Smooth muscle cell (in vitro differentiated cells): Measurements from ENCODE around the gene CHKA. TPM values are rescaled to one million over a fixed set of nuclear protein-coding genes. Genes with fewer than 3 reads are reported as not detected.

Experiments
- DNase-seq: peaks from one replicate; lab custom pipeline; 2025; ENCODE audit not compliant: unreplicated experiment; lab: John Stamatoyannopoulos, UW
- H2AFZ ChIP-seq: fragments of 200-600 bp; sonication (generic); 2 replicates; pipeline ENCODE4 v1.6.0; 2016; ENCODE audit warnings: antibody characterized with exemption, low read depth, mild to moderate bottlenecking
- H3F3A ChIP-seq: fragments of 200-600 bp; sonication (generic); 2 replicates; pipeline ENCODE4 v1.6.0; 2017; ENCODE audit warnings: antibody characterized with exemption, low read depth
- H3K27ac ChIP-seq: fragments of 200-600 bp; sonication (generic); 2 replicates; pipeline ENCODE4 v1.5.1; 2016; ENCODE audit warnings: low read depth, mild to moderate bottlenecking
- H3K27me3 ChIP-seq: fragments of 200-600 bp; sonication (generic); 2 replicates; pipeline ENCODE4 v1.6.1; 2016; ENCODE audit warnings: low read depth, mild to moderate bottlenecking
- H3K36me3 ChIP-seq: fragments of 200-600 bp; sonication (generic); 2 replicates; pipeline ENCODE4 v1.5.1; 2016; ENCODE audit warnings: low read depth
- H3K4me1 ChIP-seq: fragments of 200-600 bp; sonication (generic); 2 replicates; pipeline ENCODE4 v1.5.1; 2016; ENCODE audit warnings: low read depth
- H3K4me2 ChIP-seq: fragments of 200-600 bp; sonication (generic); 2 replicates; pipeline ENCODE4 v1.6.0; 2016; ENCODE audit warnings: mild to moderate bottlenecking
- H3K4me3 ChIP-seq: fragments of 200-600 bp; sonication (generic); 2 replicates; pipeline ENCODE4 v1.5.1; 2016; ENCODE audit warnings: mild to moderate bottlenecking
- H3K79me2 ChIP-seq: fragments of 200-600 bp; sonication (generic); 2 replicates; pipeline ENCODE4 v1.6.0; 2016; ENCODE audit warnings: low read depth, mild to moderate bottlenecking
- H3K9ac ChIP-seq: fragments of 200-600 bp; sonication (generic); 2 replicates; pipeline ENCODE4 v1.6.0; 2016; ENCODE audit warnings: low read depth
- H3K9me3 ChIP-seq: fragments of 200-600 bp; sonication (generic); replicated peaks from 2 replicates; pipeline ENCODE4 v1.5.1; 2016; ENCODE audit warnings: low read depth
- H4K20me1 ChIP-seq: fragments of 200-600 bp; sonication (generic); 2 replicates; pipeline ENCODE4 v1.6.0; 2016; ENCODE audit warnings: low read depth
- CTCF ChIP-seq: fragments of 200-600 bp; sonication (generic); IDR thresholded peaks from 2 replicates; pipeline ENCODE4 v1.5.1; 2017; ENCODE audit warnings: borderline replicate concordance, mild to moderate bottlenecking, antibody characterized with exemption; ENCODE audit not compliant: insufficient read depth, poor library complexity, severe bottlenecking
- WGBS: methylation state at CpG from one replicate; pipeline ENCODE4 v1.1.7; 2016; ENCODE audit warnings: low lambda C conversion rate; 5-methylcytosine and 5-hydroxymethylcytosine counted together
- polyA plus RNA-seq: library from polyadenylated mRNA; unstranded; fragments of >200 nt; fragmentation: Nextera tagmentation; extraction: Ambion mirVana; gene quantifications from 2 replicates; pipeline ENCODE4 v1.2.1, GENCODE V29; 2016
- total RNA-seq: library from RNA; depleted of rRNA; stranded (reverse); fragments of >200 nt; gene quantifications from 2 replicates; pipeline ENCODE4 v1.2.3, GENCODE V29; 2014

Gene CHKA
- total and polyA plus RNA-seq, 2 experiments from 2014 or later, result 19.9 to 31.1 TPM

GRCh38 chr11:68051191-68052136 is 69.7 kb downstream of the CHKA start:
- H3K4me3 ChIP-seq, result no peak overlapping the region
- no peaks in the 10 kb centered on the region for H3K27me3 ChIP-seq
- H3K9ac ChIP-seq, result no peak overlapping the region
- 92% methylated on average over 14 of the region's 14 CpGs for WGBS
- no peaks in the 10 kb centered on the region for H3K36me3 ChIP-seq
- no peaks in the 10 kb centered on the region for H4K20me1 ChIP-seq
- H3K79me2 ChIP-seq, result no peaks in the 10 kb centered on the region
- H3F3A ChIP-seq, result peaks cover 10% of the 10 kb centered on the region
- TF ChIP-seq CTCF, result no peak
- no peak overlapping the region for H3K27ac ChIP-seq
- no peak overlapping the region for H2AFZ ChIP-seq
- H3K9me3 ChIP-seq, result no peaks in the 10 kb centered on the region
- no peak for DNase-seq
- no peak overlapping the region for H3K4me2 ChIP-seq
- H3K4me1 ChIP-seq, result no peaks in the 10 kb centered on the region

- WGBS, result 92% methylated on average over 18 of the region's 18 CpGs
- Histone ChIP-seq H3K27me3 (no peaks in the 10 kb centered on the region), H3F3A (peaks cover 10% of the 10 kb centered on the region), H3K9ac (no peak overlapping the region), H3K27ac (no peak overlapping the region), H3K9me3 (no peaks in the 10 kb centered on the region), H3K36me3 (no peaks in the 10 kb centered on the region), H2AFZ (no peak overlapping the region), H3K79me2 (no peaks in the 10 kb centered on the region), H3K4me2 (no peak overlapping the region), H3K4me1 (no peaks in the 10 kb centered on the region), H3K4me3 (no peak overlapping the region), H4K20me1 (no peaks in the 10 kb centered on the region)
- TF ChIP-seq CTCF, result no peak
- no peak for DNase-seq
These were observed 70.8 kb downstream of the CHKA start for GRCh38 chr11:68050371-68050841.

- no peaks in the 10 kb centered on the region for H4K20me1 ChIP-seq
- no peak overlapping the region for H3K4me2 ChIP-seq
- no peaks in the 10 kb centered on the region for H3K79me2 ChIP-seq
- H3K9me3 ChIP-seq, result no peaks in the 10 kb centered on the region
- H3F3A ChIP-seq, result peaks cover 10% of the 10 kb centered on the region
- DNase-seq, result no peak
- H3K9ac ChIP-seq, result no peak overlapping the region
- H3K27ac ChIP-seq, result no peak overlapping the region
- no peak overlapping the region for H2AFZ ChIP-seq
- no peak overlapping the region for H3K4me3 ChIP-seq
- H3K36me3 ChIP-seq, result no peaks in the 10 kb centered on the region
- no peaks in the 10 kb centered on the region for H3K27me3 ChIP-seq
- WGBS, result 95% methylated on average over 37 of the region's 40 CpGs
- H3K4me1 ChIP-seq, result no peaks in the 10 kb centered on the region
- TF ChIP-seq CTCF, result no peak
These were observed 71.4 kb downstream of the CHKA start for GRCh38 chr11:68049509-68050370.
